NCI-H2171 (cell line): ENCODE measurements around the gene CEMIP2.

Source experiments
- DNase-seq: peaks from one replicate; lab custom pipeline; 2025; lab: John Stamatoyannopoulos, UW

The CEMIP2 gene

DNA sequence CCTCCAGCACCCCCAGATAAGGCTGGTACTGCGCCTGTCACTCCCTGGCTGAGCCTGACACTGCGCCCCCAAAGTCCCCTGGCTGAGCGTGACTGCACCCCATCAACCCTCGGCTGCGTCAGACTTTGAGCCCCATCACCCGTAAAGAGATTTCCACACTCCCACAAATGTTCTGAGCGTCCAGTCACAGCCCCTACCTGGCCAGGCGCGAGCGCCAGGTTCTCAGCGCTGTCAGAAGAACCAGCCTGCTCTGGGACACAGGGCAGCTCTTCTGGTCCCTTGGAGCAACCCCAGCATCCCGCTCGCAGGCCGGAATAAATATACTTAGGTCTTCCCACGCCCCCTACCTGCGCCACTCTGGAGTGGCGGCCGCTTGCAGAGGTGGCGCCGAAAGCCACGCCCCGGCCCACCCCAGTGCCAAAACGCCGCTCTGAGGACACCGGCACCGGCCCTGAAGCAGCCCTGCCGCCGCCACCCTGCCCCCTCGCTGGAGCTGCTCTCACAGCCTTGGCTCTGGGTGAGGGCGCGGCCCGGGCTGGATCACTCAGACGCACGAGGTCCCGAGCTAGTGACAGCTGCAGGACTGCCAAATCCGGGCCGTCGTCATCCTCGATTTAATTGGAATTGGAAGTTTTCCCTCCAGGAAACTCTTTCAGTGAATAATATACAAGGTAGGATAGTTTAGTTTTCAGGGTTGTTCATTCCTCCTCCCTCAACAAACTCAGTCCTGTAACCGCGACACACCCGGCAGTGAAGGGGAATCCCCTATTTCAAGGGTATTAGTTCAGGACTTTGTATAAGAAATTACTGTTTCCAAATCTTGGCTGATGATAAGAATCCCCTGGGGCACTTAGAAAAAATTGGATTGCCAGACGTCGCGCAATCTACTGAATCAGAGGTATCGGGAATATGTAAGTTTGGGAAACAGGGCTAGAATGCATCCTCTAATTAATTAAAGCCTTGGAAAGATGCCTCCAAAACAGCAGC, 1.2 kb upstream of the CEMIP2 start:
- DNase-seq = peak; percentile 50

DNA sequence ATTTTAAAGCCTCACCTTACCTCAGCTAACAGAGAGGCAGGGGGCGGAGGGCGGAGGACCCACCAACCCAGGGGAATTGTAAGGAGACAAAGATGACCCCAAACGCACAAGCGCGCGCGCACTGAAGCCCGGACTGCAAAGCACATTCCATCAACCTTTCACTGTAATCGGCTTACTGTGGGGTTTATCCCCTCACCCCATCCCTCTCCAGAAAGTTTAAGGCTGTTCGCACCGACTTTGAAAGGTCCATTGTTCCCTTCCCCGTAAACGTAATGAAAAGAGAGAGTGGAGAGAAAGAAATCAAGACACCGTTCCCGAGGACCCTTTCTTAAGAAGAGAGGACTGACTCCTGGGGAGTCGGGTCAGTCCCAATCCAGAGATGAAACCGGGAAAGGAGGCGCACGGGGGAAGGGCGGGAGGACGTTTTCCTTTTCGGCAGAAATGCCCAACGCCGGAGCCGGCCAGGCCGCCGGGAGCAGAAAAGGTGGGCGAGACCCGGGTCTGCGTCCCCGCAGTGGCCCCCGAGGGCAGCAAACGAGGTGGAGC, 464 bp downstream of the CEMIP2 start:
- DNase-seq = no peak

DNA sequence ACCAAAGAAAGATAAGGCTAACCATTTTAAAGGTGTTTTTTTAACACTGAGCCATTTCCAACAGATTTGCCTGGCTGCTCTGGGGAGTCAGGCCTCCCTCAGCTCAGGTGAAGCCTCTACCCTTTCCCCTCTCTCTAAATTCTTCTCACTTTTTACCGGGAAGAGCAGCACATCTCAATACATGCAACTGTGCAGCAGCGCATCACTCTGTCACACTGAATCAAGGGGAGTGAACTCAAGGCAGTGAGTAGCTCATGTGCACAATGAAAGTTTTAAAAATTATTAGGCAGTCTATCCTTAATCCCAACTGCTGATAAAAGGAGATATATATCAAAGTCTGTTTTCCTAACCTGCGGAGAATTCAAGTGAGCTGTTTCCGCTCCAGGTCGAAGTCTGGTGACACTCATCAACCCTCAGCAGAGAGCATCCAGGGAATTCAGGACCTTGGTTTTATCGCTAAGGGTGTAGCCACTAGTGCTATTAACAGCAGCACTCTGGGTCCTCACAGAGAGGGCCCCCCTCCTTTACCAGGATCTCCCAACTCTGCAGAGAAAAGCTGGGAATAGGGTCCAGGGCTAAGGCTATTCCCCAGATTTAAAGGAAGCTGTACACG, 1.0 kb downstream of the CEMIP2 start:
- no peak for DNase-seq

DNA sequence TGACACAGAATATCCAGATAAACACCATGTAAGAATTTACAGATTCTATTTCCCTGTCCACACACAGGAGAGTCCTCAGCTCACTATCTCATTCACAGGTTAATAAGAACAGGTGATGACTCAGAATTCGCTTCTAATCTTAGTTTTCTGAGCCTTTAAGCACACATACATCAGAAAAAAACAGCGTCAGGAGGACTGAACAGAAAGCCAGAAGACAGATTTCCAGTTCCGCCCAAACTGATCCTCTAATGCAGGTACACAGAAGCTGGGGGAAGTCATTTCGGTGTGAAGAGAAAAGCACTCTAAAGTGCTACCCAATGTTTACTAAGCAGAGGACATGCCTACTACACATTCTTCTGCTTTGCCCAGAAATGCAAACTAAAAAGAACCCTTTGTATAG, 1.6 kb downstream of the CEMIP2 start:
- DNase-seq = no peak

DNA sequence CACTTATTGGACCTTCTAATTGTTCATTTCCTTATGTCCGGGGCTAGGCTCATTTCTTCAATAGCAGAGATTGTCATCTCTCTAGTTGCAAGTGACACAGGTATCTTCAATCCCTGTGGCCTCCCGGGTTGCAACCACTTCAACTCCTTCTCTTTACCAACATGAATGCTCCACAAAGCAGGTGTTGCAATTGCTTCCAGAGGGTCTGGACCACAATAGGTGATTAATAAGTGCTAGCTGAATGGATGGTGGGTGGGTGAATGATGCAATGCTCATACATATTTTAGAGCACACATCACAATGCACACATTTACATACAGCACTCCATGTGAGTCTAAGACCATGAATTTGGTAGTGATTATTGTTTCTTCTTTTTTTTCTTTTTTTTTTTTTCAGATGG, 2.6 kb downstream of the CEMIP2 start:
- no peak for DNase-seq

DNA sequence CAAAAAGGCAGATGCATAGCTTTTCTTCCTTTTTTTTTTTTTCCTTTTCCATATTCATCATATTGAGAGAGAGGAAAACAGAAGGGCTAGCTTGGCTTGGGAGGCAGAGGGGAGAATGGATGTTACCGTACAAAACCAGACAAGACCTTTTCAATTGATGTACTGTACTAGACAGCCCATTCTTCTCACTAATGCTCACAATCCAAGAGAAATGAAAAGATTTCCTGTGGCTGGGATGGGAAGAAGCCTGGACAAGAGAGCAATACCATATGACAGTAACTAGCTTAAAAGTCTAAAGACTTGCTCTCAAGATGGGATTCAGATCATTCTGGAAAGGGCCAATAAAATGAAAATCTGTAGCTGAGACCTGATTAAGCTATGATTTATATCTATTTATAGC, 3.4 kb downstream of the CEMIP2 start:
- DNase-seq = no peak

DNA sequence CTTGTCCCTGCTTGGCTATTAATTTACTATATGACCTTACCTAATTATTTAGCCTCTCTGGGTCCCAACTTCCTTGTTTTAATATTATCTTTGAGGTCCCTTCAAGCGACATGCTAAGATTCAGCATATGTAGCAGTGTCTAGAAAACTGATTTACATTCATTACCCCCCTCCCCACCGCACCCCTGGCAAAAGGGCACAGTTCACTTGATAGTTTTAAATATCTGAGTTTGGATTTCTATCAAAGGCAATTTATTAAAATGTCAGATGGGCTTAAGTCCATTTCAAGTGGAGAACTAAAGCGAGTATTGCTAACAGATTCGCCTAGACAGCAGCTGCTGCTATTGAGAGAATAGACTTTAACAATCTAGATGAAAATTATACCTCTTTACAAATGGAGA, 3.9 kb downstream of the CEMIP2 start:
- DNase-seq = no peak

DNA sequence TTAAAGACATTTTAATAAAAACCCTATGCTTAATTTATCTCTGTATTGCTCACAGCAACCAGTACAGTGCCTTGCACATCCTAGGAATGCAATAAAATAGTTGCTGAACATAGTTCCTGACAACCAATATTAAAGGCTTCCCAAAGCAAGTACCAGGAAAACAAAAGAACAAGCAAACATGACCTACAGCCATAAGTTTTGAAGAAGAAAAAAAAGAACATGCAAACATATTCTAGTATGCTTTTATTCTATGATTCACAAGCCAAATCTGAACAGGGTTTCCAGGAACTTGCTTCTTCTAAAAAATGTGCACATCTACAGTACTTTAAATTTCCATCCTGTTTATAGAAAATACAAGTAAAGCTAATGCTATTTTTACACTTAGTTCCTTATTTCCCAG, 4.5 kb downstream of the CEMIP2 start:
- DNase-seq = no peak

DNA sequence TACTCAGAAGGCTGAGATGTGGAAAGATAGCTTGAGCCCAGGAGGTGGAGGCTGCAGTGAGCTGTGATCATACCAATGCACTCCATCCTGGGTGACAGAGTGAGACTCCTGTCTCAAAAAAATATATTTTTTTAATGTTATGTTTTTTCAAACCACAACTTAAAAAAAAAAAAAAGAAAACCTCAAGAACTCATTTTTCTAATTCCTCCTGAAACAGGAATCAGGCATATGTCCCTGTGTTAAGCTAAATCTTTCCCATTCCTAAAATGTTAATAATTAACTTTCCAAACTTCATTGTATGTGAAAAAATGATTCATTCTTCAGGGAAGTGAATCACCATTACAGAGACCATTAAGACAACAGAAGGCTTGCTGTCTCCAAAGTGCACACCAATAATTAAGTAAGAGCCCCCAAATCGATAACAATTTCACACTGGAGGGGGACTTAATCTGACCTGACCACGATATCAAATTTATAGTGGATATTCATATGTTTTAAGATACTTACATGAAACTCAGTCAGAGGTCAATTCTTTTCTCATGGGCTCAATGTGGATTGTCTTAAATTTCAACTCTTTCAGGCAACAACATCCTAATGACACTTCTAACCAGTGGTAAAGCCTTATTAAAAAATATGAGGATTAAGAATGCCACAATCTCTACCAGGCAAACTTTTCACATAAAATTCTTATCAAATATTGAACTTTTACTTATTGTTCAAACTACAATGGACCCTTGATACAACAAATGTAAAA, 5.2 kb downstream of the CEMIP2 start:
- no peak for DNase-seq

DNA sequence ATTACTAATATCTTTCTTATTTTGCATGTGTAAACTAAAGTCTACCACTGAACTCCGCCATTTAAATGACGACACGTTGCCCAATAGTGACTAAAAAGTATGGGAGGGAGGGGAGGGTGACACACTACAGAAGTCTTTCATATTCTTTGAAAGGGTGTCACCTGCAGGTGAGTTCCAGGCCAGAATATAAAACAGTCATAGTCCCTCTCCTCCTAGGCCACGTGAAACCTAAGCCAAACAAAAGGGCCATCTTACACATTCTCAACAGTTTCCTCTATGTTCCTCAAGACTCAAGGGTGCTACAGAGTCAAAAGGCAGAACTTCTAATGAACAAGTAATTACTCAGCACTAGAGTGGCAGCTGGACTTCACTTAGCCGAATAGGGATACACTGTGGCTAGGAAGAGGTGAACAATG, 6.4 kb downstream of the CEMIP2 start:
- no peak for DNase-seq

DNA sequence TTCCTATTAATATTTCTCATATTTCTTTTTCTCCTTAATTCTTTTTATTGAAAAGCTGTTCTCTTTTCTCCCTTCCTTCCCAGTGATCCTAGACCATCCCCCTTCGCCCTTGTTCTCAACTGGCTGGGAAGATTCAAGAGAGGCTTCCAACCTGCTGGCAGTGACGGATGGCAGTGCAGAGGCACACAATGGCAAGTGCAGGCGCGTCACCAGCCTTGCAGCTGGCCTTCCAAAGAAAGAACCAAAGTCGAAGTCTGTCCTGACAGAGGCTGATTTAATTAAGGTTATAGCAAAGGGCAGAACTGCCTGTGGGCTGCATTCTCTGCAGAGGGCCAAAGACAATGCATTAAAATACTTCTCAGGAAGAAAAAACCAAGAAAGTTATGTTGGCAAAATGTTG, 7.4 kb downstream of the CEMIP2 start:
- peak; percentile 14 for DNase-seq

DNA sequence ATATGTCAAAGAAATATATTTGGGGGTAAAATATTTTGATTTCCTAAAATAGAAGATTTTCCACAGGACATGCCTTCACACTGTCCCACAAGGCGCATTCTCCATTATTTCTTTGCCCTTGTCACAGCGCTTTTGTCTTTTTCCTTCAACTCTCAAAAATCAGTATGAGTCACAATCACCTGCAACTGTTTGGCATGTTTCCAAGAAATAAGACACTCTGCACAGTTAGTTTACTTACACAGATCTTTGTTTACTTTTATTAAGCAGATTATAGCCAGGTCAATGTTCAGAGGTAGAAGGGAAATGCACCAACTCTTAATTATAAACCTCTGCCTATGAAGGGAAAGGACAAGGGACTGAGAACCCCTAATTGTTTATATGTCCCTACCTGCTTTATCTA, 9.5 kb downstream of the CEMIP2 start:
- DNase-seq = peak; percentile 31

DNA sequence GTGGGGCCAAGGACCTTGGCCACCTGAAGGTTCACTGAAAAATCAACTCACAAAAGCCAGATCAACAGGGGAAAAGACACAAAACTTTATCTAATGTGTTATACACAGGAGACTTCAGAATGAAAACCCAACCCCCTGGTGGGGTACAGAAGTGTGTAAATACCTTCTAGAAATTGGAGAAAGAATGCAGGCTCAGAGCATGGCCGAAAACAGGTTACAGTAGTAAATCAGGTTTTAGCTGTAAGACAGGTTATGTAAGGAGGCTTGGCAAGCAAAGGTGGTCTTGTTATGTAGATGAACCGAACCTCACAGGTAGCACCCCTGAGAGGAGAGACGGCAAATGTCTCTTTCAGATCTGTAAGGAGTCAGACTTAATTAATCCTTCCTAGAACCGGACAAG, 10.0 kb downstream of the CEMIP2 start:
- DNase-seq = no peak

DNA sequence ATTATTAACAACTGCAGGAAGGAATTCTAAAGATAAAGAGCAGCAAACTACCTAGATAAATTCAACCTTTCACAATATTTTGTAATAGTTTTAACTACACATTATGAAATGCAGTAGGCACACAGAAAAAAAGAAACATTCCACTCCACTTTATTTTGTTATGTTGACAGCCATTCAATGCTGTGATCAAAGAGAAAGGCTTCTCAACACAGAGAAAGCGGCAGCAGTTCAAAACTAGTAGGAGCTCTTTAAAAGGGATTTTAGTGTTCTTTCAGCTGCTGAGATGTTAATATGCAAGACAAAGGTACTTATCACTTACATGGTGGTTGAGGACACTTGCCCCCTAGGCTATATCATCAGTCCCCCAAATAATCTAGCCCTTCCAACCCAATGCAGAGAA, 11.6 kb downstream of the CEMIP2 start:
- no peak for DNase-seq

DNA sequence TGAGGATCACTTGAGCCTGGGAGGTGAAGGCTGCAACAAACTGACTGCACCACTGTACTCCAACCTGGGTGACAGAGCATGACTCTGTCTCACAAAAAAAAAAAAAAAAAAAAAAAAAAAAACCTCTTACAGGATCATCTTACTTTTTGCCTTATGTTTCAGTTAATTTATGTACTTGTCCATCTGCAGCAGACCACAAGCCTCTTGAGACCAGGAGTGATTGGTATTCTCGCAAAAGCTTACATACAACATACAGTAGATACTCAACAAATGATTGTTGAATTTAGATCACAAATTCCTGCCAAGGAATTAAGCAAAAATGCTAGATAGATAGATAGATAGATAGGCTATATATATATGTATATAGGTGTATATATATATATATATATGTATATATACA, 12.4 kb downstream of the CEMIP2 start:
- peak; percentile 71 for DNase-seq

DNA sequence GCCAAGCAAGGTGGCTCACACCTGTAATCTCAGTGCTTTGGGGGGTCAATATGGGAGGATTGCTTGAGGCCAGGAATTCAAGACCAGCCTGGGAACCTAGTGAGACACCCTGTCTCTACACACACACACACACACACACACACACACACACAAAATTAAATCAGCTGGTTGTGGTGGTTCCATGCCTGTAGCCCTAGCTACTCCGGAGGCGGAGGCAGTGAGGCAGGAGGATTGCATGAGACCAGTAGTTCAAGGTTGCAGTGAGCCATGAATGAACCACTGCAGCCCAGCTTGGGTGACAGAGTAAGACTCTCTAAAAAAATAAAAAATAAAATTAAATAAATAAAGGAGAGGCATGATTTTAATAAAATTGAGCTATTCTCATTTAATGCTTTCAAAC, 13.1 kb downstream of the CEMIP2 start:
- DNase-seq = no peak

DNA sequence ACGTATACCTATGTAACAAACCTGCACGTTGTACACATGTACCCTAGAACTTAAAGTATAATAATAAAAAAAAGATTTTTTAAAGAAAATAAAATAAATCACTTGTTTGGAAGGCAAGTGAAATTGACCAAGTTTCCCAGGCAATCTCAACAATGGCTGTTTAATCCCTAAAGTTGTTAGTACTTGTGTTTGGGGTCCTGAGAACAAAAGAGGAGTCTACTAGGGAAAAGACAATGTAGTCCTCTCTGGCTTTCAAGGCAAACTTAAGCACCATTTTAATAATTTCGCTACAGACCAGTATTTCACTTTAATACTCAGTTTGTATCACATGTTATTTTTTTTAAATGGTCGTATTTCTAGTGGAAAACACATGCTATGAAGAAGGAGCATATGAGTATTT, 14.2 kb downstream of the CEMIP2 start:
- DNase-seq = no peak

DNA sequence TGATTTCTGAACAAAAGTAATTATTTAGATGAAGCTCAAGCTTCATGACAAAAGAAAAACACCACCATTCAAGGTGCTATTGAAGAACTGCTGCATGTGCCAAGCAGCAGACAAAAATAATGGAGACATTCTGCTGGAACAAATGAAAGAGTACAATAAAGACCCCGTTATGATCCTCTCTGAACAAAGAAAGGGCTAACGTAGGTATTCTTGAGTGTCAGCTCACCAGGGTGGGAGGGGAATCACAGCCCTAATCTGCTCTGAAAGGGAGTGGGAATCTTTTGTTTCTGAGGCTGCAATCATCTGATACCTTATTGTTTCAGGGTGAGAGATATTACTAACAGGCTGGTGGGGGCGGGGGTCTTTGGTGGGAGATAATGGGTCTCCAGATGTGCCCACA, 15.4 kb downstream of the CEMIP2 start:
- no peak for DNase-seq

DNA sequence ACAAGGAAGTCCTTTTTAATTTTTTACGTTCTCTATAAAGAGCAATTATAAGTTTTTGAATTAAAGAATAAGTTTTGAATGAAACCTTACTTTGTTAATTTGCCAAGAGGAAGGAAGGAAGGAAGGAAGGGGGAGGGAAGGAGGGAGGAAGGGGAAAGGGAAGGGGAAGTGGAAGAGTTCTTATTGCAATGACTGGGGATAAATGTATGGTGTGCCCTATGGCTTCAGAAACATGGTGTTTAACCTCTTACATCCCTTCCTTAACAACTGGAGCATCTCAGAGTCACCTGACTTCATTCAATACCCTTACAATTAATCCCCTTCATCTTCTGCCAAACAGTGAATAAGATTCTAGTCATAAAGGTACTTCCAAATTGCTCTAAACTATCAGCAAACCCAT, 16.0 kb downstream of the CEMIP2 start:
- DNase-seq = no peak

DNA sequence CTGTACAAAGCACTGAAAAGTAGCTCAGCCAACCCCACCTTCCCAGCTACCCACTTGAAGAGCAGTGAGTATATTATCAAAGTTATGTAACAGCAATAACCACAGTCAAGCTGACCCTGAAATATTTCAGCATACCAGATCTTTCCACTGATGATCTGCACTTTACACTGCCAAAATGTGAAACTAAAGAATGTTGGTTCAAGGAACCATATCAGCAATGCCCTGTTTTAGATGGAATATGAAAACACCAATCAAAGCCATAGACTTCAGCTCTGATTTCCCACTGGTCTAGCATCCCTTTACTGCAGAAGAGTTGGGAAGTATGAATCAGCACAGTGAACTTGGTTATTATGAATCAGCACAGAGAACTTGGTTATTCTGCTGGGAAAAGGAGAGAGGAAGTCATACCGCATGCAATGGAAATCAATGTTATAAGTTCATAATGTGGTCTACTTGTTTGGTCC, 20.0 kb downstream of the CEMIP2 start:
- DNase-seq = no peak

DNA sequence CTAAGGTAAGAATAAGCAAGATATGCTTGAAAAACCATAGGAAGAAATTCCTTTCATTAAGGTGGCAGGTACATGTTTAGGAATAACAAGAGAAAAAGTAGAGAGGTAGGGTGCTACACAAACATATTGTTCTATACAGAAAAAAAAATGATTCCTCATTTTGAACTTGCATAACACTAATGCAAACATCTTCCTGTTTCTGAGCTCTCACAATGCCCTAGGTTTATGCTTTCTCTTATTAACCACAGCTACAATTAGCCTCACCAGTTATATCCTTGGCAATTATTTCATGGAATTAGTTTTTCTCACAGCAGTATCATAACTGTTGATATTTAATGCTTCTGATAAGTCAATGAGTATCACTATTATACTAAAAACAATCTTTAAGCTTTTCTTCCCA, 20.7 kb downstream of the CEMIP2 start:
- DNase-seq = no peak

DNA sequence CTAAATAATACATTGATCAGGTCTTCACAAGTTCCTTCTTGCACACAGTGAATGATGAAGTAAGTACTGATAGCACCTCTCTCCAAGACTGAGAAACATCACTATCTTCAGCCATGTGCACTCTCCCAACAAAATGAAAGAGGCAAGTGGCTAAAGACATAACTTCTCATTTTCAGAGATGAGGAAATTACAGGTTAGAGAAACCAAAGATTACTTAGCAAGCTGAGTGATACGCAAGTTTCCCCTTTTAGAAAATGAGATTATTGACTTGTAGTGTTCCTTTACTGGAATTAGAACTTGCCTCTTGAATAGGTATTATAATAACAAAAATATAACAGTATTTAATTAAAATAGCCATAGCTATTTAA, 21.6 kb downstream of the CEMIP2 start:
- DNase-seq = no peak
